Measurements from ENCODE around the gene SECTM1. TPM values are rescaled to one million over a fixed set of nuclear protein-coding genes. Genes with fewer than 3 reads are reported as not detected.
A peak's percentile ranks its signal among the peaks of the same experiment; 100 is the strongest.

Gene SECTM1
- total and polyA plus RNA-seq, 9 donors, result 2.6 to 6.3 (median 3.7) TPM

- peaks cover 26% of the 10 kb centered on the region for H3K36me3 ChIP-seq (ENCODE audit: control insufficient read depth, insufficient read depth, low read length)
- H3K27me3 ChIP-seq (ENCODE audit: control insufficient read depth, insufficient read depth, low read length), result no peaks in the 10 kb centered on the region
- 71% methylated on average over 20 of the region's 27 CpGs for WGBS (ENCODE audit: insufficient coverage)
- DNase-seq, result no peak
- H3K9me3 ChIP-seq (replicated peaks; ENCODE audit: control insufficient read depth, low read depth, low read length), result no peaks in the 10 kb centered on the region
- peak overlapping the region; percentile 84 for H3K4me3 ChIP-seq (ENCODE audit: low read length)
- peaks cover 32% of the 10 kb centered on the region for H3K4me1 ChIP-seq (ENCODE audit: control insufficient read depth, insufficient read depth, low read length)
- no peak overlapping the region for H3K27ac ChIP-seq (ENCODE audit: low read length)
Observed at GRCh38 chr17:82274134-82275020, 59.2 kb downstream of the SECTM1 start.

- peak within 1 kb of the TSS; percentile 84 for H3K4me3 ChIP-seq (ENCODE audit: low read length)
- DNase-seq, result peak; percentile 95
- peaks cover 29% of the 10 kb centered on the region for H3K4me1 ChIP-seq (ENCODE audit: control insufficient read depth, insufficient read depth, low read length)
- peaks cover 33% of the 10 kb centered on the region for H3K36me3 ChIP-seq (ENCODE audit: control insufficient read depth, insufficient read depth, low read length)
- H3K9me3 ChIP-seq (replicated peaks; ENCODE audit: control insufficient read depth, low read depth, low read length), result no peaks in the 10 kb centered on the region
- H3K27me3 ChIP-seq (ENCODE audit: control insufficient read depth, insufficient read depth, low read length), result no peaks in the 10 kb centered on the region
- peak within 1 kb of the TSS; percentile 94 for H3K27ac ChIP-seq (ENCODE audit: low read length)
- WGBS (ENCODE audit: insufficient coverage), result 2% methylated on average over 78 of the region's 80 CpGs
Observed at GRCh38 chr17:82273327-82274133, 60.0 kb downstream of the SECTM1 start, which contains the start of gene CSNK1D. TSS of gene CSNK1D (minus strand) at chr17:82273700. CDS start at chr17:82273381, 319 bp downstream.

- no peaks in the 10 kb centered on the region for H3K27me3 ChIP-seq (ENCODE audit: control insufficient read depth, insufficient read depth, low read length)
- peak; percentile 35 for DNase-seq
- no peaks in the 10 kb centered on the region for H3K9me3 ChIP-seq (replicated peaks; ENCODE audit: control insufficient read depth, low read depth, low read length)
- H3K36me3 ChIP-seq (ENCODE audit: control insufficient read depth, insufficient read depth, low read length), result peaks cover 38% of the 10 kb centered on the region
- H3K27ac ChIP-seq (ENCODE audit: low read length), result peak overlapping the region; percentile 94
- H3K4me3 ChIP-seq (ENCODE audit: low read length), result peak overlapping the region; percentile 84
- WGBS (ENCODE audit: insufficient coverage), result under 1% methylated on average over 38 of the region's 57 CpGs
- H3K4me1 ChIP-seq (ENCODE audit: control insufficient read depth, insufficient read depth, low read length), result peaks cover 35% of the 10 kb centered on the region
Observed at GRCh38 chr17:82272495-82273326, 60.9 kb downstream of the SECTM1 start.

GRCh38 chr17:82271401-82271800 is 62.2 kb downstream of the SECTM1 start:
- WGBS (ENCODE audit: insufficient coverage), result 60% methylated on average over 2 of the region's 6 CpGs
- no peak for DNase-seq
- Histone ChIP-seq H3K9me3 (replicated peaks; ENCODE audit: control insufficient read depth, low read depth, low read length) (no peaks in the 10 kb centered on the region), H3K27ac (ENCODE audit: low read length) (no peak overlapping the region), H3K27me3 (ENCODE audit: control insufficient read depth, insufficient read depth, low read length) (no peaks in the 10 kb centered on the region), H3K36me3 (ENCODE audit: control insufficient read depth, insufficient read depth, low read length) (peaks cover 43% of the 10 kb centered on the region), H3K4me1 (ENCODE audit: control insufficient read depth, insufficient read depth, low read length) (peaks cover 44% of the 10 kb centered on the region), H3K4me3 (ENCODE audit: low read length) (no peak overlapping the region)

Other genes with a start within 250 kb of the SECTM1 start
- gene FASN, start 235.5 kb downstream of the SECTM1 start, total RNA-seq, result 15.4 TPM
- gene FASN, start 235.5 kb downstream of the SECTM1 start, polyA plus RNA-seq (ENCODE audit: insufficient read depth in 1 of 8, insufficient read length in 8 of 8, low replicate concordance in 1 of 8), result 10 to 100 TPM; 23.0 to 53.4 (median 34.9) TPM
- gene CCDC57, start 120.9 kb downstream of the SECTM1 start, total RNA-seq, result 15.7 TPM
- 10 to 100 TPM; 18.1 to 37.4 (median 30.8) TPM for gene CCDC57, start 120.9 kb downstream of the SECTM1 start, polyA plus RNA-seq (ENCODE audit: insufficient read depth in 1 of 8, insufficient read length in 8 of 8, low replicate concordance in 1 of 8)
- 21.9 TPM for gene SLC16A3, start 104.7 kb downstream of the SECTM1 start, total RNA-seq
- 10 to 100 TPM; 21.9 to 47.3 (median 33.4) TPM for gene SLC16A3, start 104.7 kb downstream of the SECTM1 start, polyA plus RNA-seq (ENCODE audit: insufficient read depth in 1 of 8, insufficient read length in 8 of 8, low replicate concordance in 1 of 8)
- gene CSNK1D, start 60.1 kb downstream of the SECTM1 start, total RNA-seq, result 15.0 TPM
- 10 to 100 TPM; 63.2 to 82.2 (median 73.2) TPM for gene CSNK1D, start 60.1 kb downstream of the SECTM1 start, polyA plus RNA-seq (ENCODE audit: insufficient read depth in 1 of 8, insufficient read length in 8 of 8, low replicate concordance in 1 of 8)
- gene CD7, start 16.2 kb downstream of the SECTM1 start, total RNA-seq, result 0.22 TPM
- gene CD7, start 16.2 kb downstream of the SECTM1 start, polyA plus RNA-seq (ENCODE audit: insufficient read depth in 1 of 8, insufficient read length in 8 of 8, low replicate concordance in 1 of 8), result 1 to 10 TPM in 2 of 8 donors, under 1 TPM in 6; 0.24 to 1.4 (median 0.69) TPM
- gene TEX19, start 25.5 kb upstream of the SECTM1 start, total RNA-seq, result 0.09 TPM
- under 1 TPM in 7 of 8 donors, not detected in 1; 0.07 to 0.17 (median 0.09) TPM for gene TEX19, start 25.5 kb upstream of the SECTM1 start, polyA plus RNA-seq (ENCODE audit: insufficient read depth in 1 of 8, insufficient read length in 8 of 8, low replicate concordance in 1 of 8)
- gene UTS2R, start 38.0 kb upstream of the SECTM1 start, total RNA-seq, result 2.2 TPM
- 10 to 100 TPM in 4 of 8 donors, 1 to 10 TPM in 4; 4.8 to 16.5 (median 8.9) TPM for gene UTS2R, start 38.0 kb upstream of the SECTM1 start, polyA plus RNA-seq (ENCODE audit: insufficient read depth in 1 of 8, insufficient read length in 8 of 8, low replicate concordance in 1 of 8)
- 12.9 TPM for gene HEXD, start 84.6 kb upstream of the SECTM1 start, total RNA-seq
- gene HEXD, start 84.6 kb upstream of the SECTM1 start, polyA plus RNA-seq (ENCODE audit: insufficient read depth in 1 of 8, insufficient read length in 8 of 8, low replicate concordance in 1 of 8), result 10 to 100 TPM; 16.2 to 29.7 (median 21.2) TPM
- gene OGFOD3, start 84.8 kb upstream of the SECTM1 start, total RNA-seq, result 21.5 TPM
- 10 to 100 TPM; 17.2 to 25.9 (median 23.4) TPM for gene OGFOD3, start 84.8 kb upstream of the SECTM1 start, polyA plus RNA-seq (ENCODE audit: insufficient read depth in 1 of 8, insufficient read length in 8 of 8, low replicate concordance in 1 of 8)
- gene CYBC1, start 117.0 kb upstream of the SECTM1 start, total RNA-seq, result 28.9 TPM
- 10 to 100 TPM; 30.7 to 53.5 (median 35.2) TPM for gene CYBC1, start 117.0 kb upstream of the SECTM1 start, polyA plus RNA-seq (ENCODE audit: insufficient read depth in 1 of 8, insufficient read length in 8 of 8, low replicate concordance in 1 of 8)
- 32.1 TPM for gene NARF, start 125.0 kb upstream of the SECTM1 start, total RNA-seq
- gene NARF, start 125.0 kb upstream of the SECTM1 start, polyA plus RNA-seq (ENCODE audit: insufficient read depth in 1 of 8, insufficient read length in 8 of 8, low replicate concordance in 1 of 8), result 10 to 100 TPM; 50.3 to 77.5 (median 56.2) TPM
- 31.8 TPM for gene FOXK2, start 186.0 kb upstream of the SECTM1 start, total RNA-seq
- 10 to 100 TPM; 33.5 to 47.3 (median 39.1) TPM for gene FOXK2, start 186.0 kb upstream of the SECTM1 start, polyA plus RNA-seq (ENCODE audit: insufficient read depth in 1 of 8, insufficient read length in 8 of 8, low replicate concordance in 1 of 8)

Measured in muscle of leg (tissue), 11 donors.